HT-29 (cell line): Measurements from ENCODE around the gene OR10AD1. TPM values are rescaled to one million over a fixed set of nuclear protein-coding genes. Genes with fewer than 3 reads are reported as not detected.
"Not testable (repeated sequence)": the region's sequence is repeated elsewhere in the genome, so short reads cannot be mapped to it uniquely, and the experiment has no call there.

Source experiments
- DNase-seq: peaks from one replicate; pipeline ENCODE4 v3.0.0-alpha.2; 2015; ENCODE audit warnings: low spot score
- total RNA-seq: library from RNA; depleted of rRNA; stranded (reverse); fragments of >200 nt; shearing (Covaris generic); gene quantifications from 2 replicates; pipeline ENCODE4 v1.2.3, GENCODE V29; 2014; rRNA removed

Gene OR10AD1, protein sequence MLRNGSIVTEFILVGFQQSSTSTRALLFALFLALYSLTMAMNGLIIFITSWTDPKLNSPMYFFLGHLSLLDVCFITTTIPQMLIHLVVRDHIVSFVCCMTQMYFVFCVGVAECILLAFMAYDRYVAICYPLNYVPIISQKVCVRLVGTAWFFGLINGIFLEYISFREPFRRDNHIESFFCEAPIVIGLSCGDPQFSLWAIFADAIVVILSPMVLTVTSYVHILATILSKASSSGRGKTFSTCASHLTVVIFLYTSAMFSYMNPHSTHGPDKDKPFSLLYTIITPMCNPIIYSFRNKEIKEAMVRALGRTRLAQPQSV
- not detected in 2 replicates for total RNA-seq

- DNase-seq: no peak
These were observed at the start of gene OR10AD1 for GRCh38 chr12:48203192-48203591. Gene OR10AD1, minus strand, starts transcription at chr12:48203292. Its CDS starts 0 bp downstream, at chr12:48203292.

DNA sequence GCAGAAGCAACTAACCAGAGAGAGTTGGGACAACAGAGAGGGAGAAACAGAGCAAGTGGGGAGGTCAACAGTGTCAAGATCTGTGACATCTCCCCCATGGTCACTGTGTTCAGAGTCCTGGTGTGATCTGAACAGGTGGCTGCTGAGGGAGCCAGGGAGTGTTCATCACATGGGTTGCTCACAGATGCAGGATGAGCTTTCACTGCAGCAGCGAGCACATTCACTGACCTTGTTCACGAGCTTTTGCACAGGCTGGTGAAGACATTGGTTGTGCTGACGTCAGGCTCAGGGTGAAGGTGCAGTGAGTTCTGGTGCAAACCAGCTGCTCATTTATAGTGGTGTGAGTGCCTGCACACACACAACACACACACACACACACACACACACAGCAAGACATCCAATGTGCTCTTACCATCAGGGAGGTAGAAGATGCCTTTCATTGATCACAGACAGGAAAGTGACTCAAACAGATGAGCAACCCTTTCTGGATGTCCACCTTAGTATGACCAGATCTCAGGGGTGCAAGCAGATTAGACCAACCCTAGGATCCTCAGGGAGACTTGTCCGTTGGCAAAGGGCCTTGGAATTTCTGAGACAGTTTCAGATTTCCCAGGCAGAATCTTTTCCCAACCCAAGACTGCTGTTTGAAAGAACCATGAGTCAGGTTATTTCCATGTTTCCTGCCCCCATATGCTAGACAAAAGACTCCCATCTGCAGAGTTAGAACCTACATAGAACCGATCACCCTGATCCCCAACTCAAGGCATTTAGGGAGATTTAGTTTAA, 44.3 kb upstream of the OR10AD1 start:
- DNase-seq: no peak

DNA sequence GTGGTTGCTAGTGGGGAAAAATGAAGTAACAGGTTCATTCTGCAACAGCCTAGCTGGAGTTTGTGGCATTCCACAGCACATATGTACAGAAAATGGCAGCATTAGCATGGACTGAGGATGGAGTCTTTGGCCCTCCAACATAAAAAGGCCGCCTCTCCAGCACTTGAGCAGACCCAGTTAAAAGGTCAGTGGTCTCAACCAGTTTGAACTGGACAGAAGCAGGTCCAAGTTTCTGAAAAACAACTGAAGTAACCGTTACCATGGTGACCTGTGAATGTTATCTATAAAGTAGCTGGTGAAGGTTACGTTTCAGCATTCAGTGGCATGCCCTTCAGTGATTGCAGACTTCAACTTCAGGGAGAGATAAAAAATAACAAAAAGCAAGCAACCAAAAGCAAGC, 34.1 kb upstream of the OR10AD1 start:
- DNase-seq: no peak

GRCh38 chr12:48235796-48236333, 32.8 kb upstream of the OR10AD1 start:
- DNase-seq: no peak

DNA sequence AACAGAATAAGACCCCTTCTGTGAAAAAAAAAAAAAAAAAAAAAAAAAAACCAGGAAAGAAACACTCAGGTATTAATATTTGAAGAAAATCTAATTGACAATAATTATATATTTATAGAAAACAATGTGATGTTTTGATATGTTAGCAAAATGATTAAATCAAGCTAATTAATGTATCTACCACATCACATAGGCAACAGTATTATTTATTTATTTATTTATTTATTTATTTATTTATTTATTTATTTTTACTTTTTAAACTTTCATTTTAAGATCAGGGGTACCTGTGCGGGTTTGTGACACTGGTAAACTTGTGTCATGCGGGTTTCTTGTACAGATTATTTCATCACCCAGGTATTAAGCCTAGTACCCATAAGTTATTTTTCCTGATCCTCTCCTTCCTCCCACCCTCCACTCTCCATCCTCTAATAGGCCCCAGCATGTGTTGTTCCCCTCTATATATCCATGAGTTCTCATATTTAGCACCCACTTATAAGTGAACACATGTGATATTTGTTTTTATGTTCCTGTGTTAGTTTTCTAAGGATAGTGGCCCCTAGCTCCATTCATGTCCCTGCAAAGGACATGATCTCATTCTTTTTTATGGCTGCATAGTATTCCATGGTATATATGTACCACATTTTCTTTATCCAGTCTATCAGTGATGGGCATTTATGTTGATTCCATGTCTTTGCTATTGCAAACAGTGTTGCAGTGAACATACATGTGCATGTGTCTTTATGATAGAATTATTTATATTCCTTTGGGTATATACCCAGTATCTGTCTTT, 28.3 kb upstream of the OR10AD1 start:
- DNase-seq: not testable (repeated sequence)

GRCh38 chr12:48224533-48224932, 21.4 kb upstream of the OR10AD1 start:
- DNase-seq: not testable (repeated sequence)

DNA sequence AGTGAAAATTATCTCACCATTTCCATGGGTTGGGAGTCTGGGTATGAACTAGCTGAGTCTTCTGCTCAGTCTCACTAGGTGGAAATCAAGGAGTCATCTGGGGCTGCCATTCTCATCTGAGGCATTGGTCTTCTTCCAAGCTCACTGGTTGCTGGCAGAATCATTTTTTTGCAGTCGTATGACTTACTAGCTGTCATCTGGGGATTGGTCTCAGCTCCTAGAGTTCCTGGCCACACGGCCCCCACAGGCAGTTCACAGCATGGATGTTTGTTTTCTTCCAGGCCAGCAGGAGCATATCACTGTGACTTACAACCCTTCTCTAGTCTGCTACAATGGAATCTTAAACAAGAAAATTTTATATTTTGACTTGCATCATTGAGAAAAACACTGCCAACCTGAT, 18.6 kb upstream of the OR10AD1 start:
- DNase-seq: no peak

- no peak for DNase-seq
These were observed 17.6 kb upstream of the OR10AD1 start for GRCh38 chr12:48220701-48221100.

DNA sequence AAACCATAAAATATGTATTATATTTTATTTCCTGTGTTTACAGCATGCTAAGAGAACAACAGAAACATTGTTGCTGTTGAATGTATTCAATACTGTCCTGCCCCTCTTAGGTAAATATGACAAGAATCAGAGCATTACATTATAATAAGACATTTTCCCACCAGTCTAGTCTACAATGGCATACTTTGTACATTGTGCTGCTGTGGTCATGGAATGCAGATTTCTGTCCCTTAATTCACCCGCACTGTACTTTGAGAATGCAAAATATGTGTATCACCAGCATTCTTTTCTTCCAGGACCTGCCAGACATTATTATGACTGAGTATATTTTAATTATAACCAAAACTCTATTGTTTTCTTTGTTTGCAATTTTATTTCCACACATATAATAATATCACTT, 16.5 kb upstream of the OR10AD1 start:
- no peak for DNase-seq

DNA sequence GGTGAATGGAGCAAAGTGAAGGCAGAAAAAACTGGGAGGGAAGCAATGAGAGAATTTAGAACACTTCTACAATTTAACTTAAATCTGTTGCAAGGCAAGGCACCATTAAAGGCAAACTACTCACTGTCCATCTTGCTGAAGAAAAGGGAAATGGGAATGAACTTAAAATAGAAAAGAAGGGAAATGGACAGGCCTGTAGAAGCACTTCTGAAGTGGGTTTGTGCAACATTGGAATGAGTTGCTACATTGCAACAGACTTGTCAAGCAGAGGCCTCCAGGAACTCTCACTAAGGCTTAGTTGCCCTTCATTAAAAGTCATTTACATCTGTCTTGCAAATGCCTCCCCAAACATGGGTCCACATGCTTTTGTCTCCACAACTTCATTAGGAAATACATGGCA, 13.7 kb upstream of the OR10AD1 start:
- DNase-seq: no peak

- not testable (repeated sequence) for DNase-seq
These were observed 6.4 kb upstream of the OR10AD1 start for GRCh38 chr12:48209495-48209894.

GRCh38 chr12:48202766-48203165, 326 bp downstream of the OR10AD1 start:
- no peak for DNase-seq

DNA sequence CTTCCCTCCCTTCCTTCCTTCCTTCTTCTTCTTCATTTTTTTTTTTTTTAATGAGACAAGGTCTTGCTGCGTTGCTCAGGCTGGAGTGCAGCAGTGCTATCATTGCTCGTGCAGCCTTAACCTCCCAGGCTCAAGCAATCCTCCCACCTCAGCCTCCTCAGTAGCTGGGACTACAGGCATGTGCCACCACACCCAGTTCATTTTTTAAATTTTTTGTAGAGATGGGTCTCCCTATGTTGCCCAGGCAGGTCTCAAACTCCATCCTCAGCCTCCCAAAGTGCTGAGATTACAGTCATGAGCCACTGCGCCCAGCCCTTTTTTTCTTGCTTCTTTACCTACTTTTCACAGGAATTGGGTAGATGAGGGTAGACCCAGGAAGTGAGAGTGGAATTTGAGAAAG, 1.6 kb downstream of the OR10AD1 start:
- DNase-seq: no peak

DNA sequence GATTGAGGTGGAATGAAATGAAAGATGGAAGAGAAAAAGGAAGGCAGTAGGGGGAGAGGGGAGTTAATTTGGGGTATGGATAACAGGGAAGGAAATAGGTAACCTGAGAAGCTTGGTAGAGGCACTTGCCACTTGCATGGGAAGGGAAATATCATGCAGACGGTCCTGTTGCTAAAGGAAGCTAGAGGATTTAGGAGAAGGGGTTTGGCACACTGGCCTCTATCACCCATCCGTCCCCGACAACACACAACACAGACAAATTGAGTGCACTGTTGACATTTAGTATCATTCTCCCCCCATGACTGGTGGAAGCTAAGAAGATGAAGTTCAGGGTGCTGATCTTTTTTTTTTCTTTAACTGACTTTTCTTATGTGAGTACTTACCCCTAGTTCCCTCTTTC, 2.0 kb downstream of the OR10AD1 start:
- DNase-seq: no peak

DNA sequence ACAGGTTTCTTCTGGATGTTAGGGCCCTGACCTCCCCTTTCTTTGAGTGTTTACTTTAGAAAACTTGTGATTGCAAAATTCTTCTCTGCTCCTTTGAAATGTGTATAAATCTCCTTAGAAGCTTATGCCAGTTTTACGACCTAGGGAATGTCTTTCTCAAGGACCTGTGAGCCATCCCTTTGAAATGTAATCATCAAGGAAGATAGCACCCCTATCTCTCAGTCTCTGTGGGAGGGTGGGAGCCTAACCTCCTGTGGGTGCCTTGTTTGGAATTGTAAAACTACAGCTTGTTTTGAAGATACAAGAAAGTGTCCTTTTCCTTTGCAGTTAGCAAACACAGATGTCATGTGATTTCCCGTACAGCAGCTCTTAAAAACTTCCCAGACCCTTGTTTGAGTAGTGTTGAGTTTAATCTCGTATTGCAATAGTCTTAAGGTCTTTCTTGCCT, 3.3 kb downstream of the OR10AD1 start:
- DNase-seq: no peak

DNA sequence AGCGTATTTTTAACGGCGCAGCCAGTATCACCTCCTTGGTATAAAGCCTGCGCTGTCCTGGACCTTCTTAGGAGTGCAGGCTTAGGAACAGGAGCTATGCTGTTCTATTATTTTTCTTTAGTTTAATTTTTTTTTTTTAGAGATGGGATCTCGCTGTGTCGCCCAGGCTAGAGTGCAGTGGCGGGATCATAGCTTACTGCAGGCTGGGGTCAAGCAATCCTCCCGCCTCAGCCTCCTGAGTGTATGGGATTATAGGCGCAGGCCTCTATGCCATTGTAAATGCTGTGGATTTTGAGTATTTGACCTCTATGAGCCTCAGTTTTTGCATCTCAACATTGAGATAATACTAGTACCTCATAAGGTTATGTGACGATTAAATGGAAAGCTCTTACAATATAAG, 4.1 kb downstream of the OR10AD1 start:
- DNase-seq: no peak

GRCh38 chr12:48198672-48198971, 4.5 kb downstream of the OR10AD1 start:
- no peak for DNase-seq

GRCh38 chr12:48197971-48198671, 5.0 kb downstream of the OR10AD1 start:
- DNase-seq: no peak

DNA sequence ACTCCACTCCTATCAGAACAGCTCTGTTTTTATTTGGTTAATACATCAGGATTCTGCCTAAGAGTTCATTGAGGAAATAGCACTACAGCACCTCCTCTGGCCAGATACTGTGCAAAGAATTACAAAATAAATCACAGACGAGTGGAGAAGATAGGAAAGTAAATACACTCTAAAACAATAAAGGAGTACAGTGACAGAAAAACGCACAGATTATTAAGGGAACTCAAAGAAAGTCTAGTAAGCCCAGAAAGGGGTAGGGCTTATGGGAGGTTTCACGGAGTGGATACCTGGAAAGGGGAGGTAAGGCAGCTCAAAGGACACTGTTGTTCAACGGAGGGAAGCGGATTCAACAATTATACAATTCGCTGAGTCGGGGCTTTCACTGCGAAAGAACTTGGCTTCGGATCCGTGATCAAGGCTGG, 5.5 kb downstream of the OR10AD1 start:
- DNase-seq: peak; percentile 24

DNA sequence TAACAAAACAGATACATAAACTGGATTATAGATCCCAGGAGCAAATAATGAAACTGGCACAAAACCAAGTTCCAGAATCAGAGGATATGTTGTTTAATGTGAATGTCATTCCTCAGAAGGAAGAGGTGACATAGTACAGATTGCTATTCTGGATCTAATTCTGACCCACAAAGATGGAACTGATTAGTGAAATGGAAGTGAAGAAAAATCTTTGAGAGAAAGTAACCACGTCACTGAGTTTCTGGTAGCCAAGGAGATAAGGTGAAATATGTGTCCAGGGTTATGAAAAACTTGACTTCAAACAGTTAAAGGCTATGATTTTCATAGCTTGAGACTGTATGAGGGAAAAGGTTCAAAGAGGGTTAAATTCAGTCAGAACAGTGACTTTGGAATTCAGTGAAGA, 8.3 kb downstream of the OR10AD1 start:
- DNase-seq: peak; percentile 26

DNA sequence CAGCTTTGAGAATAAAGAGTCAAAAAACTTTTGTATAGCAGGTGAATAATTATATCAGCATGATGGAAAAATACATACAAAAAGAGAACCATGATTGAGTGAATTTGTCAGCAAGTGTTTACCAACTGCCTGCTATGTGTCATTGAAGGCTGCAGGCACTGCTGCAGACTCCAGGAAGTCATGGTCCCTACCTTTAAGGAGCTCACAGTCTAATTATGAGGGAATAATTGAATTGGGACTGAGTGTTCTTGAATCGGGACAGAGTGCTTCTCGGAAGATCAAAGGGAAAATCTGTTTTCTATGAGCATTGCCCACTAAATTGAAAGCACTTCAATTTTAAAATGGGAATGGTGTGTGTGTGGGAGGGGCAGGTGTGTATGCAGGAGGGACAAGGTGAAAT, 9.5 kb downstream of the OR10AD1 start:
- DNase-seq: no peak
